ENCODE measurements around the gene AUH.

The AUH gene

DNA sequence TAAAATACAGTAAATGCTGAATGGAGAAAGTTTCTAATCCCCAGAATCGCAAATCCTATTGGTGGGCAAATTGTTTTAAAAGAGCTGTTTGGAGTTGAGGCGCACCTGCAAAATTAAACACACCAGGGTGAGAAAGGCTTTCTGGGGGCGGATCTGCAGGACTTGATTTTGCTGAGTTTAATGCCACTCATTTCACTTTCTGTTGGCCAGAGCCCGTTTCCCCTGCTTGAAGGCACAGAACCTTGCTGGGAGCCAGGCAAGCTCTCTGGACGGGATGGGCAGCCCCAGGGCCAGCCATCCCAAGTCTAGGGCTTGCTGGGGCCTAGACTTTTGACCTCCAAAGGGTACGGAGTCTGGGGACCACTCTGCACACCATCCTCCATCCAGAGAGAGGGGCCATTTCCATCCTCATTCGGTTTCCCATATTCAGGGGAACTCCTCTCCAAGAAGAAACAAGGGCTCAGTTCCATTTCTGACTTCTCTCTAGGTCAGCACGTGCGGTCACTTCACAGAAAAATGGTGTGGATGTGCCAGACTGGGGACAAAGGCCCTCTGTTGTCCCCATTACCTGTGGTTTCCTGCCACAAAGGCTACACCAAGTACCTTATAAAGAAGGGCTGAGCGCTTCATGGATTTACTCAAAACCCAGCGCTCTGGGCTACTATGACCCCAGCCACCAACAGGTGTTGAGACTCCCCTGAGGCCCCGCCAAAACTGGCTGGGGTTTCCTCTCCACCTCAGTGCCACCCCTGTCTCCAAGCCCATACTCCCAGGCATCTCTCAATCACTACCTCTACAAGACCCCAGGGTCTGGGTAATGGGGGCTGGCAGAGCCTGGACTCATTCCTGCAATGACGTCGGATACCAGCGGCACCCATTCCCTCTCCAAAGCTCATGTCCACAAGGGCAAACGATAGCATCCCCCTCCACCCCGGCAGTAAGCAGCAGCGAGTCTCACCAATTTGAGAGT lies 170.0 kb downstream of the AUH start:
- Histone ChIP-seq H3K4me3 (ENCODE audit: low read length) (no peak overlapping the region), H3K36me3 (ENCODE audit: control insufficient read depth, low read depth, low read length) (no peaks in the 10 kb centered on the region), H3K9me3 (ENCODE audit: control insufficient read depth, low read depth, low read length) (no peaks in the 10 kb centered on the region), H3K9ac (ENCODE audit: low read length) (no peak overlapping the region), H3K27me3 (ENCODE audit: control insufficient read depth, insufficient read depth, low read length) (peaks cover 42% of the 10 kb centered on the region), H3K4me1 (ENCODE audit: control insufficient read depth, low read depth, low read length) (peaks cover 3% of the 10 kb centered on the region), H3K27ac (ENCODE audit: low read length) (no peak overlapping the region)

DNA sequence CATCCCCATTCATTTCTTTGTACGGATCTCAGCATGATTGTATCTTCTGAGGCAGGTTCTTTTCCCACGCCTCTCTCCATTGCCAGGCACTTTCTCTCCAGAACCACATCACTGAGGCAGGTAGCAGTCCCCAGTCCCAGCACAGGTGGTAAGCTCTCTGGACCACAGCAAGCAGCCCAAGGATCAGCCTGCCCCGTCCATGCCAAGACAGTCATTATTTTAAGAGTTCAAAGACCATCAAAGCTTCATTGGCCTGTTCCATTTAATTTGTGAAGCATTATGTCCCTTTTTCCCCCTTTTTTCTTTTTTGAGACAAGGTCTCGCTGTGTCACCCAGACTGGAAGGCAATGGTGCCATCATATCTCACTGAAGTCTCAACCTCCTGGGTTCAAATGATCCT lies 171.7 kb downstream of the AUH start:
- peaks cover 3% of the 10 kb centered on the region for H3K4me1 ChIP-seq (ENCODE audit: control insufficient read depth, low read depth, low read length)
- no peak overlapping the region for H3K27ac ChIP-seq (ENCODE audit: low read length)

DNA sequence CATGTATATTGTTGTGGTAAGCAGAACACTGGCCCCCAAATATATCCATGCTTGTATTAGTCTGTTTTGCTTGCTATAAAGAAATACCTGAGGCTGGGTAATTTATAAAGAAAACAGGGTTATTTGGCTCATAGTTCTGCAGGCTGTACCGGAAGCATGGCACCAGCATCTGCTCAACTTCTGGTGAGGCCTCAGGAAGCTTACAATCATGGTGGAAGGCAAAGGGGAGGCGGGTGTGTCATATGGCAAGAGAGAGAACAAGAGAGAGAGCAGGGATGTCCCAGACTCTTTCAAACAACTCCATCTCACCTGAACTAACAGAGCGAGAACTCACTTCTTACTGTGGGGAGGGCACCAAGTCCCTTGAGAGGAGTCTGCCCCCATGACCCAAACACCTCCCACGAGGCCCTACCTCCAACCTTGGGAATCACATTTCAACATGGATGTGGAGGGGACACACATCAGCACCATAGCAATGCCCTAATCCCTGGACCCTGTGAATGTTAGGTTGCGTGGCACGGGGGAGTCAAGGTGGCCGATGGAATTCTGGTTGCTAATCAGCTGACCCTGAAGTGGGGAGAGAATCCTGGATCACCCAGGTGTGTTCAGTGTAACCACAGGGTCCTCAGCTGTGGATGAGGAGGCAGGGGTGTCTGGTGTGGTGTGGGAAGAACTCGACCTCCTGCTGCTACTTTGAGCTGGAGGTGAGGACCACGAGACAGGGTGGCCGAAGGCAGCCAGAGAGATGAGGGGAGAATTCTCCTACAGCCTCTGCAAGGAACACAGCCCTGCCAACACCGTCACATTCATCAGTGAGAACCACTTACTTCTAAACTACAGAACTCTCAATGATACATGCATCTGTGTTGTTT lies 172.8 kb downstream of the AUH start:
- Histone ChIP-seq H3K36me3 (ENCODE audit: control insufficient read depth, low read depth, low read length) (no peaks in the 10 kb centered on the region), H3K27ac (ENCODE audit: low read length) (no peak overlapping the region), H3K4me3 (ENCODE audit: low read length) (no peak overlapping the region), H3K27me3 (ENCODE audit: control insufficient read depth, insufficient read depth, low read length) (peaks cover 26% of the 10 kb centered on the region), H3K9ac (ENCODE audit: low read length) (no peak overlapping the region), H3K4me1 (ENCODE audit: control insufficient read depth, low read depth, low read length) (peaks cover 3% of the 10 kb centered on the region), H3K9me3 (ENCODE audit: control insufficient read depth, low read depth, low read length) (no peaks in the 10 kb centered on the region)

More for the DNA sequence above, 171.7 kb downstream of the AUH start:
- Histone ChIP-seq H3K9me3 (ENCODE audit: control insufficient read depth, low read depth, low read length) (no peaks in the 10 kb centered on the region), H3K4me3 (ENCODE audit: low read length) (no peak overlapping the region), H3K27me3 (ENCODE audit: control insufficient read depth, insufficient read depth, low read length) (peaks cover 37% of the 10 kb centered on the region), H3K36me3 (ENCODE audit: control insufficient read depth, low read depth, low read length) (no peaks in the 10 kb centered on the region), H3K9ac (ENCODE audit: low read length) (no peak overlapping the region)

DNA sequence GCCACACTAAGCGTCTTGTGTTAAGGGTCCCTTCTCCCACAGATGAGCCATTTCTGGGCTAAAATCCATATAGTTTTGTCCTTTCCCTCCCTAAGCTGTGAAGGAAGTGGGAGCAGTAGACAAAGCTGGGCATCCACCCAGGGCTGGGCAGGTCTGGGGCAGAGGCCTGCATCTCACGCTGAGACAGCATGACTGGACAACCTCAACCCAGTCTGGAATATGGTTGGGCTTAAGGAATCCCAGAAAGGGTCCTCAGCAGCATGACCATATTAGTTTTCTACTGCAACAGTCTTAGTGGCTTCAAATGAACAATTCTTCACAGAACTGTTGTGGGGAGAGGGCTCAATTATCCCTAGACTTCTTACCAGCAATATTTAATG lies 173.8 kb downstream of the AUH start:
- Histone ChIP-seq H3K27ac (ENCODE audit: low read length) (no peak overlapping the region), H3K9ac (ENCODE audit: low read length) (no peak overlapping the region), H3K36me3 (ENCODE audit: control insufficient read depth, low read depth, low read length) (no peaks in the 10 kb centered on the region), H3K9me3 (ENCODE audit: control insufficient read depth, low read depth, low read length) (no peaks in the 10 kb centered on the region), H3K4me1 (ENCODE audit: control insufficient read depth, low read depth, low read length) (peaks cover 2% of the 10 kb centered on the region), H3K4me3 (ENCODE audit: low read length) (no peak overlapping the region), H3K27me3 (ENCODE audit: control insufficient read depth, insufficient read depth, low read length) (peaks cover 16% of the 10 kb centered on the region)

DNA sequence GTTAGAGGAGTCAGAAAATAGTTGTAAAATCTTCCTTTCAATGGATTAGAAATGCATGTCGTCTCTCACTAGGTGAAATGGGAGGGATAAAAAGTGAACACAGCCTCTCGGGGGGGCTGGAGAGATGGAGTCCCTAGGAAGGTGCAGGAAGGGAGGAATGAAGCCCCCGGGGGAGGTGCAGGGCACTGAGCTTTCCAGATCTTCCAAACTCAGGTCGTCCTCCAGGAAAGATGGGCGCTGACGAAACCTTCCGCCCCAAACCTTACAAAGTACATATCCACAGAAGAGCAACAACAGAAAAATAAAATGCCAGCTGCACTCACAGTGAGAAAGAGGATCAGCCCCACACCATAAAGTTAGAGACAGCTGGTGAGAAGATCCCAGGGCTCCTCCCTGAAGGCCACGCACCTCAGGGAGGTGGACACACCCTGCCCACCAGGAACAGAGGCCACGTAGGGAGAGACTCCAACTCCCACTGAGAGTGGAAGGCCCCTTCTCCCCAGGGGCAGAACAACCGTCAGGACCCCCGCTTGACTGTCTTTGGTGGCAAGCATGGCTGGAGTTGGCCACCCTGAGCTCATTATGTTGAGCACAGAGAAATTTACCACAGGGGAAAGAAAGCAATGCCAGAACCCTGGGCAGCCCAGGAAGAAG lies 174.3 kb downstream of the AUH start:
- Histone ChIP-seq H3K4me1 (ENCODE audit: control insufficient read depth, low read depth, low read length) (no peaks in the 10 kb centered on the region), H3K9me3 (ENCODE audit: control insufficient read depth, low read depth, low read length) (no peaks in the 10 kb centered on the region), H3K4me3 (ENCODE audit: low read length) (no peak overlapping the region), H3K36me3 (ENCODE audit: control insufficient read depth, low read depth, low read length) (no peaks in the 10 kb centered on the region), H3K9ac (ENCODE audit: low read length) (no peak overlapping the region), H3K27ac (ENCODE audit: low read length) (no peak overlapping the region), H3K27me3 (ENCODE audit: control insufficient read depth, insufficient read depth, low read length) (peaks cover 11% of the 10 kb centered on the region)

DNA sequence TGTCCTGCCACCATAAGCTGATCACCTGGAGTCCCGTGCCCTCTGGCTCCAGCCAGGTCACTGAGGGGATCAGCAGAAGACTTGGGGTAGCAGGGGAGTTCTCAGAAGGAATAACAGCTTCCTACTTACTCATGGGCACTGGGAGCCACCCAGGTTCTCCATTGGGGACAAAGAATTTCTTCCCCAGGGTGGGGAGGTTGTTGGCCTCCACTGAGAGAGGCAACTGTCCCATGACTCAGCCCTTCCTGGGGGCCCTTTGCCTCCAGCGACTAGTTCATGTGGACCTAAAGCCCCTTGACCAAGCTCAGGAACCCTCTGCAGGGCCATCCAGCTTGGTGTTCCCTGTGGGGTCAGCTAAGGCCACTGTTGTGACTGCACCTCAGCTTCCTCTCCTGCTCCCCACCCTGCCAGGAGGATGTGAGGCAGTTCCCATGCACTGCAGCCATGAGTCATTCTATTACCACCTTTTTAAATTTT lies 175.0 kb downstream of the AUH start:
- Histone ChIP-seq H3K9me3 (ENCODE audit: control insufficient read depth, low read depth, low read length) (no peaks in the 10 kb centered on the region), H3K36me3 (ENCODE audit: control insufficient read depth, low read depth, low read length) (no peaks in the 10 kb centered on the region), H3K9ac (ENCODE audit: low read length) (no peak overlapping the region), H3K27me3 (ENCODE audit: control insufficient read depth, insufficient read depth, low read length) (peaks cover 3% of the 10 kb centered on the region), H3K27ac (ENCODE audit: low read length) (no peak overlapping the region), H3K4me1 (ENCODE audit: control insufficient read depth, low read depth, low read length) (no peaks in the 10 kb centered on the region), H3K4me3 (ENCODE audit: low read length) (no peak overlapping the region)

DNA sequence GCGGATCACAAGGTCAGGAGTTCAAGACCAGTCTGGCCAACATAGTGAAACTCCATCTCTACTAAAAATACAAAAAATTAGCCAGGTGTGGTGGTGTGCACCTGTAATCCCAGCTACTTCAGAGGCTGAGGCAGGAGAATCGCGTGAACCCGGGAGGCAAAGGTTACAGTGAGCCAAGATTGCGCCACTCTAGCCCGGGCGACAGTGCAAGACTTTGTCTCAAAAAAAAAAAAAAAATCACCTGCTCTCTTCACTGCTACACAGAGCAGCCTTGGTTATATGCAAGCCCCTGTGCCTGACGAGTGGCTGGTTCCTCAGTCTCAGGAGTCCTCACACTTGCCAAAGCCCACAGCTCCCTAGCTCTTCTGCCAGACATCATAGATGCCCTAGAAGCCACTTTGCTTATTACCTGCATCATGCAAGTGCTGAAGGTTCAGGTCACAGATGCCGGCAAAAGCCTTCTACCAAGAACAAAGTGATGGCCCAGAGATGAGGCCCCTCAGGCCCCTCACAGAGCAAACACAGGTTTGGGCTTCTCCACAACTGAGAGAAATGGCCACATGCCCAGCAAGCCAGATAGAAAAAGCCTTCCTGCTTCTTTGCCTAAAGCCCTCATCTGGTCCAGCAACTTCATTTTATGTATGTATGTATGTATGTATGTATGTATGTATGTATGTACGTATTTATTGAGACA lies 176.4 kb downstream of the AUH start:
- Histone ChIP-seq H3K27me3 (ENCODE audit: control insufficient read depth, insufficient read depth, low read length) (no peaks in the 10 kb centered on the region), H3K27ac (ENCODE audit: low read length) (no peak overlapping the region), H3K4me1 (ENCODE audit: control insufficient read depth, low read depth, low read length) (no peaks in the 10 kb centered on the region), H3K4me3 (ENCODE audit: low read length) (no peak overlapping the region), H3K9ac (ENCODE audit: low read length) (no peak overlapping the region), H3K36me3 (ENCODE audit: control insufficient read depth, low read depth, low read length) (no peaks in the 10 kb centered on the region), H3K9me3 (ENCODE audit: control insufficient read depth, low read depth, low read length) (no peaks in the 10 kb centered on the region)

DNA sequence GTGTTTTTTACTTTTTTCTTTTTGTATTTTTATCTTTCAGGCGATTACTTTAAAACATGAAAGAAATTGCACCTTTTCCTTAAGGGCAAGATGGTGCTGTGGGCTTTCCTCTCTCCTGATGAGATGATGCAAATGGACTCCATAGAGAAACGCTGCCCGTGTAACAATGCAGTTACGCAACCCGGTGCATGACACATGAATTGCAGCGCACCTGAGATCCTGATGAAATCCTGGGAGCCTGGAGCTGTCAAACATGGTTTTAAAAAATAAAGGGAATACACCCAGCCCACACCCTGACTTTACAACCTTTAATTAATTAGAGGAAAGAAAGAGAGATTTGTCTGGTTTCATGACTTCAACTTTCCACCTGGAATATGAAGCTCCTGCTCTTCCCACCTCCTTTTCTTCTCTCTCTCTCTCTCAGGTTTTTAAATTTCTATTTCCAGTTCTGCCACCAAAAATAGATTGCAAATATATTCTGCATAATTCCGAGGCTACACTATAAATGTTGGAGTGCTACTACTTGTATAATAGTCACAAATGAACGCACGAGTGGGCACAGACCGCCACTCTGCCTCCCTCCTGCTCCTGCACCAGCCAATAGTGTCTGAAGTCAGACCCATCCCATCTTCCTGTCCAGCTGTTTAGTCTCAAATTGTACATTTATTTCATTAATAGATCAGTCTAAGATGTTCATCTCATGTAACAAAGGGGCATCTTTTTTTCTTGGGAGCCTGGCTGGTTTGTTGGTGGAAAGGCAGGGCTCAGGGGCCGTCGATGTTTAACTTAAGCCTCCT lies 179.1 kb downstream of the AUH start:
- Histone ChIP-seq H3K9me3 (ENCODE audit: control insufficient read depth, low read depth, low read length) (no peaks in the 10 kb centered on the region), H3K27me3 (ENCODE audit: control insufficient read depth, insufficient read depth, low read length) (no peaks in the 10 kb centered on the region), H3K4me3 (ENCODE audit: low read length) (no peak overlapping the region), H3K36me3 (ENCODE audit: control insufficient read depth, low read depth, low read length) (no peaks in the 10 kb centered on the region), H3K9ac (ENCODE audit: low read length) (no peak overlapping the region), H3K27ac (ENCODE audit: low read length) (no peak overlapping the region), H3K4me1 (ENCODE audit: control insufficient read depth, low read depth, low read length) (no peaks in the 10 kb centered on the region)

DNA sequence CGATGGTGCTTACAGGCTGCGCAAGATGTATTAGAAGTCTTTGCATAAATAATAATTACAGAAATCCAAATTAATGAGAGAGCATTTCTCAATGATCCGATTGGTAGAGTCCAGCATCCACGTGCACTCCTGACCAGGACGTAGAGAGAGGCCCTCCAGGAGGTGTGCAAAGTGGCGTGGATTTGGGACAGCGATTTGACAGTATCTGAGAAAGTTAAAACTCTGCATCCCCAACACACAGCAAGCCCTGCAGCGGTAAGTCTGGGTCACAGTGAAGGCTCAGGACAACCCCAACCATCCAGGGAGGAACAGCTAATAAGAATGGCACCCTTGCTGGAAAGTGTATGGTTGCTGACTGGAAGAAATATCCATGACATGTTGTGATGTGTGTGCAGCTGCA lies 180.2 kb downstream of the AUH start:
- Histone ChIP-seq H3K9ac (ENCODE audit: low read length) (no peak overlapping the region), H3K27ac (ENCODE audit: low read length) (no peak overlapping the region), H3K4me3 (ENCODE audit: low read length) (no peak overlapping the region), H3K4me1 (ENCODE audit: control insufficient read depth, low read depth, low read length) (no peaks in the 10 kb centered on the region), H3K36me3 (ENCODE audit: control insufficient read depth, low read depth, low read length) (no peaks in the 10 kb centered on the region), H3K27me3 (ENCODE audit: control insufficient read depth, insufficient read depth, low read length) (no peaks in the 10 kb centered on the region), H3K9me3 (ENCODE audit: control insufficient read depth, low read depth, low read length) (no peaks in the 10 kb centered on the region)

DNA sequence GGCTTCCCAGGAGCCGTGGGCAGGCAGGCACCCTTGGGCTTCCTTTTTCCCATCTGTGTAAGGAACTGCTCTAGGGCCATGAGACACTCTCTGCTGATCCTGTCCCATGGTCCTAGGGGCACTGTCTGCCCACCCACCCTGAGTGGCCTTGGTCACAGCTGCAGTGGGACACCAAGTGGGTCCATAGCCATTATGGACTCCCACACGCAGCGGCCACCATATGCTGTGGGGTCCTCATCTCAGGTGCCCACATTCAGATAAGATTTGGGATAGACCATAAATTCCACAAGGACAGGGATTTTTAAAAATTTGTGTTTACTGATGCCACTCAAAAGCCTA lies 180.8 kb downstream of the AUH start:
- Histone ChIP-seq H3K9me3 (ENCODE audit: control insufficient read depth, low read depth, low read length) (no peaks in the 10 kb centered on the region), H3K9ac (ENCODE audit: low read length) (no peak overlapping the region), H3K4me1 (ENCODE audit: control insufficient read depth, low read depth, low read length) (no peaks in the 10 kb centered on the region), H3K27ac (ENCODE audit: low read length) (no peak overlapping the region), H3K27me3 (ENCODE audit: control insufficient read depth, insufficient read depth, low read length) (no peaks in the 10 kb centered on the region), H3K4me3 (ENCODE audit: low read length) (no peak overlapping the region), H3K36me3 (ENCODE audit: control insufficient read depth, low read depth, low read length) (no peaks in the 10 kb centered on the region)

Data from iPS-18a (cell line).